Liver (tissue), 9 donors: ENCODE data around the gene RETN. TPM values are rescaled to one million over a fixed set of nuclear protein-coding genes. Genes with fewer than 3 reads are reported as not detected.

ENCODE experiments used
- DNase-seq: peaks from one replicate; pipeline ENCODE4 v3.0.0-alpha.2; 2017; ENCODE audit warnings: low spot score
- H3K27ac ChIP-seq, 2 donors: one replicate each; pipeline ENCODE4 v1.7.0; 2013; ENCODE audit warnings: inconsistent platforms in 2 of 2, low read length in 2 of 2, control low read depth in 1 of 2, low read depth in 1 of 2, mild to moderate bottlenecking in 1 of 2
- H3K27me3 ChIP-seq, 4 donors: one replicate each; pipeline versions ENCODE4 v1.6.1 to v1.7.0; 2013; ENCODE audit warnings: low read length in 3 of 4, inconsistent platforms in 1 of 4, mild to moderate bottlenecking in 1 of 4, moderate library complexity in 1 of 4; ENCODE audit not compliant: control insufficient read depth in 4 of 4, insufficient read depth in 4 of 4
- H3K36me3 ChIP-seq, 4 donors: one replicate each; pipeline versions ENCODE4 v1.6.1 to v1.7.0; 2013; ENCODE audit warnings: low read length in 3 of 4, mild to moderate bottlenecking in 3 of 4, low read depth in 1 of 4, moderate library complexity in 1 of 4; ENCODE audit not compliant: control insufficient read depth in 4 of 4, insufficient read depth in 3 of 4
- H3K4me1 ChIP-seq, 4 donors: one replicate each; pipeline versions ENCODE4 v1.6.1 to v1.7.0; 2013; ENCODE audit warnings: low read length in 3 of 4, mild to moderate bottlenecking in 3 of 4, moderate library complexity in 1 of 4; ENCODE audit not compliant: control insufficient read depth in 4 of 4, insufficient read depth in 4 of 4
- H3K4me3 ChIP-seq, 3 donors: one replicate each; pipeline versions ENCODE4 v1.6.1 to v1.7.0; 2013; ENCODE audit warnings: low read length in 3 of 3, control low read depth in 1 of 3, low read depth in 1 of 3, mild to moderate bottlenecking in 1 of 3
- H3K9ac ChIP-seq, 2 donors: one replicate each; pipeline ENCODE4 v1.7.0; 2013; ENCODE audit warnings: low read length in 2 of 2, mild to moderate bottlenecking in 2 of 2, moderate library complexity in 2 of 2, control low read depth in 1 of 2, low read depth in 1 of 2
- H3K9me3 ChIP-seq, 4 donors: one replicate each; pipeline versions ENCODE4 v1.6.1 to v1.7.0; 2013; ENCODE audit warnings: low read length in 3 of 4; ENCODE audit not compliant: control insufficient read depth in 4 of 4
- ATF3 ChIP-seq: IDR thresholded peaks from 2 replicates; pipeline ENCODE4 v1.6.1; 2016; ENCODE audit warnings: antibody characterized with exemption
- CTCF ChIP-seq: fragments of 150-350 bp; IDR thresholded peaks from 2 replicates; pipeline ENCODE4 v1.5.1; 2017; ENCODE audit warnings: improper control_type of control experiment, low read depth, low read length; ENCODE audit not compliant: missing input control
- EGR1 ChIP-seq, 2 donors: IDR thresholded peaks; 2 replicates each; pipeline ENCODE4 v1.6.1; 2016 to 2018; ENCODE audit warnings: antibody characterized with exemption in 2 of 2, low read depth in 2 of 2
- FOXA1 ChIP-seq: IDR thresholded peaks from 2 replicates; pipeline ENCODE4 v1.6.1; 2016; ENCODE audit warnings: antibody characterized with exemption
- FOXA2 ChIP-seq: IDR thresholded peaks from 2 replicates; pipeline ENCODE4 v1.6.1; 2016; ENCODE audit warnings: antibody characterized with exemption
- GABPA ChIP-seq, 2 donors: IDR thresholded peaks in 1 of 2; conservative IDR thresholded peaks in 1 of 2; 2 replicates each; pipeline ENCODE4 v1.6.1; 2016; ENCODE audit warnings: antibody characterized with exemption in 2 of 2, mild to moderate bottlenecking in 1 of 2, moderate library complexity in 1 of 2
- HNF4A ChIP-seq, 2 donors: conservative IDR thresholded peaks; 2 replicates each; pipeline ENCODE4 v1.6.1; 2016; ENCODE audit warnings: antibody characterized with exemption in 2 of 2, mild to moderate bottlenecking in 2 of 2
- HNF4G ChIP-seq: IDR thresholded peaks from 2 replicates; pipeline ENCODE4 v1.6.1; 2016; ENCODE audit warnings: antibody characterized with exemption
- JUND ChIP-seq, 2 donors: IDR thresholded peaks; 2 replicates each; pipeline ENCODE4 v1.6.1; 2016; ENCODE audit warnings: antibody characterized with exemption in 2 of 2
- MAX ChIP-seq: IDR thresholded peaks from 2 replicates; pipeline ENCODE4 v1.6.1; 2016; ENCODE audit warnings: antibody characterized with exemption
- NR2F2 ChIP-seq: IDR thresholded peaks from 2 replicates; pipeline ENCODE4 v1.6.1; 2016; ENCODE audit warnings: antibody characterized with exemption
- RAD21 ChIP-seq, 2 donors: IDR thresholded peaks; 2 replicates each; pipeline ENCODE4 v1.6.1; 2016; ENCODE audit warnings: antibody characterized with exemption in 2 of 2, mild to moderate bottlenecking in 2 of 2
- REST ChIP-seq: IDR thresholded peaks from 2 replicates; pipeline ENCODE4 v1.6.1; 2016; ENCODE audit warnings: antibody characterized with exemption, mild to moderate bottlenecking
- RXRA ChIP-seq, 2 donors: IDR thresholded peaks; 2 replicates each; pipeline ENCODE4 v1.6.1; 2017 to 2018; ENCODE audit warnings: antibody characterized with exemption in 2 of 2, mild to moderate bottlenecking in 1 of 2
- SP1 ChIP-seq: IDR thresholded peaks from 2 replicates; pipeline ENCODE4 v1.6.1; 2018; ENCODE audit warnings: antibody characterized with exemption, mild to moderate bottlenecking
- TAF1 ChIP-seq: conservative IDR thresholded peaks from 2 replicates; pipeline ENCODE4 v1.6.1; 2016; ENCODE audit warnings: antibody characterized with exemption, mild to moderate bottlenecking
- YY1 ChIP-seq: IDR thresholded peaks from 2 replicates; pipeline ENCODE4 v1.6.1; 2016; ENCODE audit warnings: antibody characterized with exemption, mild to moderate bottlenecking
- ZBTB33 ChIP-seq: IDR thresholded peaks from 2 replicates; pipeline ENCODE4 v1.6.1; 2016; ENCODE audit warnings: antibody characterized with exemption
- WGBS: extraction: QIAGEN DNeasy Blood & Tissue Kit; methylation state at CpG from one replicate; pipeline ENCODE4 v1.1.7; 2013; 5-methylcytosine and 5-hydroxymethylcytosine counted together
- polyA plus RNA-seq, 2 donors: library from polyadenylated mRNA; stranded (reverse) in 1 of 2; unstranded in 1 of 2; fragments of 200-250 nt in 1 of 2; fragments of >200 nt in 1 of 2; fragmentation: Nextera tagmentation in 1 of 2; extraction: Ambion mirVana in 1 of 2; gene quantifications; one replicate each; pipeline versions ENCODE4 v1.2.1 to v1.2.3, GENCODE V29; 2013 to 2015
- total RNA-seq, 2 donors: library from RNA; depleted of rRNA; stranded (reverse); fragments of >200 nt; gene quantifications; one replicate each; pipeline ENCODE4 v1.2.3, GENCODE V29; 2014
- donor health status: healthy.
- donor health status: healthy.
- donor health status: healthy.
- donor health status: healthy.
- donor health status: healthy.

The RETN gene
- total and polyA plus RNA-seq, 4 donors = 1.9 to 11.5 TPM; not detected in 2

GRCh38 chr19:7628589-7629311 is 40.1 kb upstream of the RETN start:
- Histone ChIP-seq H3K27ac (peak overlapping the region; percentile 21 to 64), H3K36me3 (peaks cover 7 to 33% (median 9%) of the 10 kb centered on the region in 4 donors), H3K4me3 (peak overlapping the region; percentile 74 to 99 (median 97)), H3K9ac (peak overlapping the region; percentile 89 to 92), H3K4me1 (peaks cover 14 to 36% (median 27%) of the 10 kb centered on the region in 4 donors), H3K9me3 (no peaks in the 10 kb centered on the region), H3K27me3 (no peaks in the 10 kb centered on the region)
- no peak for TF ChIP-seq HNF4A (conservative IDR thresholded peaks at IDR 0.05)
- no peak for TF ChIP-seq FOXA2
- TF ChIP-seq TAF1 = no peak
- TF ChIP-seq MAX = no peak
- TF ChIP-seq SP1 = no peak
- no peak for TF ChIP-seq YY1
- TF ChIP-seq RAD21 (IDR thresholded peaks at IDR 0.05) = no peak
- TF ChIP-seq CTCF = no peak
- TF ChIP-seq FOXA1 = no peak
- no peak for TF ChIP-seq JUND (IDR thresholded peaks at IDR 0.05)
- no peak for TF ChIP-seq NR2F2
- no peak for TF ChIP-seq ATF3
- no peak for TF ChIP-seq HNF4G
- no peak for TF ChIP-seq ZBTB33
- TF ChIP-seq REST = no peak
- TF ChIP-seq EGR1 (IDR thresholded peaks at IDR 0.05; ENCODE audit: low read depth in 2 of 2) = no peak
- TF ChIP-seq GABPA (IDR thresholded peaks at IDR 0.05 in 1 of 2, conservative IDR thresholded peaks at IDR 0.05 in 1 of 2) = no peak
- no peak for TF ChIP-seq RXRA (IDR thresholded peaks at IDR 0.05)
- WGBS = 3% methylated on average over 15 of the region's 15 CpGs
- no peak for DNase-seq
